GM12801 (cell line): ENCODE measurements around the gene CACNA1A.

ENCODE experiments used
- TF ChIP-seq, protein P1 (sequence below): IDR thresholded peaks from one replicate; pipeline ENCODE4 v1.5.1; 2011; ENCODE audit warnings: control low read depth; ENCODE audit not compliant: insufficient read length; ENCODE audit errors: extremely low read depth

The CACNA1A gene

GRCh38 chr19:13437919-13438618 is 68.2 kb downstream of the CACNA1A start:
- TF ChIP-seq, protein P1, sequence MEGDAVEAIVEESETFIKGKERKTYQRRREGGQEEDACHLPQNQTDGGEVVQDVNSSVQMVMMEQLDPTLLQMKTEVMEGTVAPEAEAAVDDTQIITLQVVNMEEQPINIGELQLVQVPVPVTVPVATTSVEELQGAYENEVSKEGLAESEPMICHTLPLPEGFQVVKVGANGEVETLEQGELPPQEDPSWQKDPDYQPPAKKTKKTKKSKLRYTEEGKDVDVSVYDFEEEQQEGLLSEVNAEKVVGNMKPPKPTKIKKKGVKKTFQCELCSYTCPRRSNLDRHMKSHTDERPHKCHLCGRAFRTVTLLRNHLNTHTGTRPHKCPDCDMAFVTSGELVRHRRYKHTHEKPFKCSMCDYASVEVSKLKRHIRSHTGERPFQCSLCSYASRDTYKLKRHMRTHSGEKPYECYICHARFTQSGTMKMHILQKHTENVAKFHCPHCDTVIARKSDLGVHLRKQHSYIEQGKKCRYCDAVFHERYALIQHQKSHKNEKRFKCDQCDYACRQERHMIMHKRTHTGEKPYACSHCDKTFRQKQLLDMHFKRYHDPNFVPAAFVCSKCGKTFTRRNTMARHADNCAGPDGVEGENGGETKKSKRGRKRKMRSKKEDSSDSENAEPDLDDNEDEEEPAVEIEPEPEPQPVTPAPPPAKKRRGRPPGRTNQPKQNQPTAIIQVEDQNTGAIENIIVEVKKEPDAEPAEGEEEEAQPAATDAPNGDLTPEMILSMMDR: no peak

- TF ChIP-seq, protein P1: no peak
Measured at GRCh38 chr19:13436352-13436751, 69.9 kb downstream of the CACNA1A start.

GRCh38 chr19:13430790-13431582 is 75.3 kb downstream of the CACNA1A start:
- TF ChIP-seq, protein P1: no peak

DNA sequence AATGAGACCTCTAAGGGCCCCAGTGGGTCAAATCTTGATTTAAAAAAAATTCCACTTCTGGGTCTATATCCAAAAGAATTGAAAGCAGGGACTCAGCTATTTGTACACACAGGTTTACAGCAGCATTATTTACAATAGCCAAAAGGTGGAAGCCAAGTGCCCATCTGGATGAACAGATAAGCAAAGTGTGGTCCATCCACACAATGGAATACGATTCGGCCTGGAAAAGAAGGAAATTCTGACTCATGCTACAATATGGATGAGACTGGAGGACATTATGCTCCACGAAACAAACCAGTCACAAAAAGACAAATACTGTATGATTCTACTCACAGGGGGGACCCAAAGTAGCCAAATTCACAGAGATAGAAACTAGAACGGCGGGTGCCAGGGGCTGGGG is 76.7 kb downstream of the CACNA1A start:
- TF ChIP-seq, protein P1: no peak

GRCh38 chr19:13428352-13428751 is 77.9 kb downstream of the CACNA1A start:
- TF ChIP-seq, protein P1: no peak

- TF ChIP-seq, protein P1: no peak
Measured at GRCh38 chr19:13427273-13428051, 78.8 kb downstream of the CACNA1A start.

- TF ChIP-seq, protein P1: no peak
Measured at GRCh38 chr19:13425151-13425550, 81.1 kb downstream of the CACNA1A start.
